NCI-H1930 (cell line): Measurements from ENCODE around the gene FBXO5.

ENCODE experiments used
- DNase-seq, 2 experiments: peaks; one replicate each; lab custom pipeline; 2025; lab: John Stamatoyannopoulos, UW

FBXO5 gene

GRCh38 chr6:152948150-152948768, 34.6 kb downstream of the FBXO5 start:
- DNase-seq, result peak; percentile 15 to 29

GRCh38 chr6:152946995-152947394, 35.8 kb downstream of the FBXO5 start:
- DNase-seq, result no peak

- DNase-seq, result no peak
Observed at GRCh38 chr6:152946484-152946883, 36.4 kb downstream of the FBXO5 start.

- DNase-seq, result no peak
Observed at GRCh38 chr6:152943260-152943897, 39.5 kb downstream of the FBXO5 start.

- no peak for DNase-seq
Observed at GRCh38 chr6:152942319-152942869, 40.4 kb downstream of the FBXO5 start.

GRCh38 chr6:152941746-152942145, 41.1 kb downstream of the FBXO5 start:
- no peak for DNase-seq

GRCh38 chr6:152932865-152933264, 50.0 kb downstream of the FBXO5 start:
- DNase-seq, result no peak

GRCh38 chr6:152922706-152923105, 60.1 kb downstream of the FBXO5 start:
- DNase-seq, result no peak
